ENCODE measurements around the gene UBE2I. TPM values are rescaled to one million over a fixed set of nuclear protein-coding genes. Genes with fewer than 3 reads are reported as not detected.

Gene UBE2I
- total and polyA plus RNA-seq, 2 donors (not counting 1 experiment from before 2014, with no cell fraction given), result 152 to 265 TPM

DNA sequence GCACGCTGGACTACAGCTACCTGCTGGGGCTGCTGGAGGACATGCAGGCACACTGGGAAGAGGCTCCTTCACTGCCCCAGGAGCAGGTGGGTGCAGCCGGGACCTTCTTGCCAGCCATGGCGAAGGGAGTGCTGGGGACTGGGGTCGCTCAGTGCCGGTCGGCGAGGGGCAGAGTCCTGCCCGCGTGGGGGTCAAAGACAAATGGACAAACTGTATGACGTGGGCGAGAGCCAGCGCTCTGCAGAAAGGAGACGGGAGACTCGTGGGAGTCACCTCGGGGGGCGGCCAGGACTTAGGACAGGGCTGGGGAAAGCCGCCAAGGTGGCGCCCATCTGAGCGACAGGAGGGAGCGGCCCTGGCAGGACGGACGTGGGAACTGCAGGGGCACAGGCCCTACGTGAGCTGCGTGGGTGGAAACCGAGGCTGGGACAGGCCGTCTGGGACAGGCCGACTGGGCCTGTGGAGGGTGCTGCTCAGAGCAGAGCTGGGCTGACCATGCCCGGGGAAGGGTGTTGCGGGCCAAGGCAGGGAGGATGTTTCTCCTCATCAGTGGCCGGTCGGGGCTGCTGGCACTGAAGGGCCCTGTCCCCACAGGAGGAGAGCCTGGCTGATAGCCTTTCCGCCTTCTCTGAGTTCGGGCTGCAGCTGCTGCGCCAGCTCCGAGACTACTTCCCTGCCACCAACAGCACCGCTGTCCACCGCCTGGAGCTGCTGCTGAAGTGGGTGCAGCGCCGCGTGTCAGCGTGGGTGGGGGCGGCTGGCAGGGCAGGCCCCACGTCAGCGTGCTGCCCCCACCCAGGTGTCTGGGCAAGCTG is 34.2 kb downstream of the UBE2I start:
- ChIA-PET CTCF (interaction anchor here (0.9 to 1.6 kb wide), 3 partner anchors 10 to 33 kb away, joined by 3 to 8 read pairs (median 4); no protein-coding TSS in a partner anchor), POLR2A (interaction anchor here (1.4 to 2.0 kb wide), 2 partner anchors 12 to 34 kb away, joined by 10 to 11 read pairs; partner anchors contain the start of gene UBE2I)
- TF ChIP-seq, protein P1, sequence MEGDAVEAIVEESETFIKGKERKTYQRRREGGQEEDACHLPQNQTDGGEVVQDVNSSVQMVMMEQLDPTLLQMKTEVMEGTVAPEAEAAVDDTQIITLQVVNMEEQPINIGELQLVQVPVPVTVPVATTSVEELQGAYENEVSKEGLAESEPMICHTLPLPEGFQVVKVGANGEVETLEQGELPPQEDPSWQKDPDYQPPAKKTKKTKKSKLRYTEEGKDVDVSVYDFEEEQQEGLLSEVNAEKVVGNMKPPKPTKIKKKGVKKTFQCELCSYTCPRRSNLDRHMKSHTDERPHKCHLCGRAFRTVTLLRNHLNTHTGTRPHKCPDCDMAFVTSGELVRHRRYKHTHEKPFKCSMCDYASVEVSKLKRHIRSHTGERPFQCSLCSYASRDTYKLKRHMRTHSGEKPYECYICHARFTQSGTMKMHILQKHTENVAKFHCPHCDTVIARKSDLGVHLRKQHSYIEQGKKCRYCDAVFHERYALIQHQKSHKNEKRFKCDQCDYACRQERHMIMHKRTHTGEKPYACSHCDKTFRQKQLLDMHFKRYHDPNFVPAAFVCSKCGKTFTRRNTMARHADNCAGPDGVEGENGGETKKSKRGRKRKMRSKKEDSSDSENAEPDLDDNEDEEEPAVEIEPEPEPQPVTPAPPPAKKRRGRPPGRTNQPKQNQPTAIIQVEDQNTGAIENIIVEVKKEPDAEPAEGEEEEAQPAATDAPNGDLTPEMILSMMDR (IDR thresholded peaks at IDR 0.05), result no peak
- TF ChIP-seq EZH2 (IDR thresholded peaks at IDR 0.05; ENCODE audit: borderline replicate concordance, insufficient read depth, low read depth, low read length, poor library complexity, severe bottlenecking), result no peak
- peak overlapping the region; percentile 91 for H3K27ac Mint-ChIP-seq
- intact Hi-C loops (cut with micrococcal nuclease), result loop anchor here (1.0 to 10.0 kb wide), 5 partner anchors 8 to 439 kb away; partner anchors contain the start of genes CRAMP1, GNPTG, IFT140 and NUBP2
- Histone ChIP-seq H3K79me2 (ENCODE audit: control insufficient read depth, insufficient read depth, low read length) (no peaks in the 10 kb centered on the region), H3K4me1 (ENCODE audit: control insufficient read depth in 2 of 2, insufficient read depth in 2 of 2, low read length in 2 of 2) (peaks cover 16 to 26% of the 10 kb centered on the region in 2 donors), H3K4me2 (replicated peaks; ENCODE audit: low read depth, low read length, poor library complexity, severe bottlenecking) (peak overlapping the region; percentile 95), H3K9me3 (ENCODE audit: control extremely low read depth in 1 of 3, control insufficient read depth in 2 of 3, insufficient read depth in 1 of 3, low read length in 2 of 3) (peaks cover 0 to 3% (median 0%) of the 10 kb centered on the region in 3 donors), H3K27ac (ENCODE audit: low read length in 2 of 2) (peak overlapping the region in 1 of 2 donors; percentile 42), H3K27me3 (replicated peaks in 1 of 4; ENCODE audit: control extremely low read depth in 1 of 4, control insufficient read depth in 3 of 4, insufficient read depth in 4 of 4, low read length in 3 of 4) (no peaks in the 10 kb centered on the region), H3K36me3 (replicated peaks in 1 of 2; ENCODE audit: control extremely low read depth in 1 of 2, control insufficient read depth in 1 of 2, extremely low read depth in 1 of 2, insufficient read depth in 2 of 2, low read length in 1 of 2) (peaks cover 0 to 9% of the 10 kb centered on the region in 2 experiments), H3K9ac (ENCODE audit: low read length) (peak overlapping the region; percentile 44), H2AFZ (ENCODE audit: insufficient read depth, low read depth, low read length, poor library complexity, severe bottlenecking) (no peak overlapping the region), H3K4me3 (ENCODE audit: control extremely low read depth in 1 of 5, extremely low read depth in 1 of 5, insufficient read depth in 1 of 5, low read depth in 2 of 5, low read length in 4 of 5) (peak overlapping the region in 3 of 5 experiments; percentile 15 to 34 (median 18)), H4K20me1 (ENCODE audit: control insufficient read depth, insufficient read depth, low read length, poor library complexity, severe bottlenecking) (peaks cover 20% of the 10 kb centered on the region)
- H3K4me3 Mint-ChIP-seq, result peak overlapping the region; percentile 86
- DNase-seq (no peak), ATAC-seq (ENCODE audit: low read depth) (no peak)
- H3K27me3 Mint-ChIP-seq, result no peaks in the 10 kb centered on the region
- no peaks in the 10 kb centered on the region for H3K9me3 Mint-ChIP-seq (ENCODE audit: insufficient read depth)
- WGBS (ENCODE audit: insufficient coverage), result 74% methylated on average over 44 of the region's 44 CpGs
- H3K4me1 Mint-ChIP-seq, result peaks cover 23% of the 10 kb centered on the region

Data from B cell (primary cell).